Hepatocyte (in vitro differentiated cells): ENCODE results near the gene SYDE1.

Experiments
- EZH2 ChIP-seq: fragments of 200-600 bp; sonication (generic); IDR thresholded peaks from 2 replicates; pipeline ENCODE4 v1.6.1; 2016; ENCODE audit warnings: antibody characterized with exemption, mild to moderate bottlenecking, borderline replicate concordance
- EZH2phosphoT487 ChIP-seq: fragments of 200-600 bp; sonication (generic); IDR thresholded peaks from one replicate; pipeline ENCODE4 v1.6.1; 2018; ENCODE audit warnings: antibody characterized with exemption, mild to moderate bottlenecking, low read depth, moderate library complexity; ENCODE audit not compliant: unreplicated experiment, severe bottlenecking
- TF ChIP-seq, protein P1 (sequence below): fragments of 200-600 bp; sonication (generic); IDR thresholded peaks from 2 replicates; pipeline ENCODE4 v1.5.1; 2016; ENCODE audit warnings: antibody characterized with exemption, mild to moderate bottlenecking; ENCODE audit not compliant: poor library complexity

DNA sequence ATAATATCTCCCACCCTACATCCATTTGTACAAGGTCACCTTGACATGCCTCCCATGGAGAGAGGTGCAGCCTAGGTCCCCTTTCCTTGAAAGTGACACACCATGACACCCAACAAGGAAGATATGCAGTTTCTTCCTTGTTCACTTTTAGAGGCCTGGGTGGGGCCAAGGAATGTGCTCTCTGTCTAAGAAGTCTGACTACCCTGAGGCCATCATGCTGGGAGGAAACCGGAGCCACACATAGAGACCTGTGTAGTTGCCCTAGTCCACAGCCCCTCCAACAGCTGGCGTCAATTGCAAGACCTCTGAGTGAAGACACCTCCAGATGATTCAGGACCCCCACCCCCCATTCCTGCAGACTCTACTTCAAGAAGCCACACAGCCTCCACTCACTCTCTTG lies 11.0 kb downstream of the SYDE1 start:
- no peak for TF ChIP-seq EZH2
- TF ChIP-seq, protein P1, sequence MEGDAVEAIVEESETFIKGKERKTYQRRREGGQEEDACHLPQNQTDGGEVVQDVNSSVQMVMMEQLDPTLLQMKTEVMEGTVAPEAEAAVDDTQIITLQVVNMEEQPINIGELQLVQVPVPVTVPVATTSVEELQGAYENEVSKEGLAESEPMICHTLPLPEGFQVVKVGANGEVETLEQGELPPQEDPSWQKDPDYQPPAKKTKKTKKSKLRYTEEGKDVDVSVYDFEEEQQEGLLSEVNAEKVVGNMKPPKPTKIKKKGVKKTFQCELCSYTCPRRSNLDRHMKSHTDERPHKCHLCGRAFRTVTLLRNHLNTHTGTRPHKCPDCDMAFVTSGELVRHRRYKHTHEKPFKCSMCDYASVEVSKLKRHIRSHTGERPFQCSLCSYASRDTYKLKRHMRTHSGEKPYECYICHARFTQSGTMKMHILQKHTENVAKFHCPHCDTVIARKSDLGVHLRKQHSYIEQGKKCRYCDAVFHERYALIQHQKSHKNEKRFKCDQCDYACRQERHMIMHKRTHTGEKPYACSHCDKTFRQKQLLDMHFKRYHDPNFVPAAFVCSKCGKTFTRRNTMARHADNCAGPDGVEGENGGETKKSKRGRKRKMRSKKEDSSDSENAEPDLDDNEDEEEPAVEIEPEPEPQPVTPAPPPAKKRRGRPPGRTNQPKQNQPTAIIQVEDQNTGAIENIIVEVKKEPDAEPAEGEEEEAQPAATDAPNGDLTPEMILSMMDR: no peak
- TF ChIP-seq EZH2phosphoT487: no peak
